ENCODE data around the gene SCRT2.

GRCh38 chr20:650281-650680 lies 25.3 kb downstream of the SCRT2 start:
- TF ChIP-seq POLR2A (IDR thresholded peaks at IDR 0.05; ENCODE audit: low read depth, low read length) (no peak), POLR2AphosphoS5 (IDR thresholded peaks at IDR 0.05; ENCODE audit: low read depth, low read length) (no peak), TAF1 (IDR thresholded peaks at IDR 0.05; ENCODE audit: borderline replicate concordance, low read depth, low read length) (no peak)
